DMS79 treated with DMSO at 0.1 percent for 48 hours (cell line): ENCODE measurements around the gene CNKSR3.

Experiments
- DNase-seq: peaks from one replicate; lab custom pipeline; 2025; lab: John Stamatoyannopoulos, UW

Gene CNKSR3

DNA sequence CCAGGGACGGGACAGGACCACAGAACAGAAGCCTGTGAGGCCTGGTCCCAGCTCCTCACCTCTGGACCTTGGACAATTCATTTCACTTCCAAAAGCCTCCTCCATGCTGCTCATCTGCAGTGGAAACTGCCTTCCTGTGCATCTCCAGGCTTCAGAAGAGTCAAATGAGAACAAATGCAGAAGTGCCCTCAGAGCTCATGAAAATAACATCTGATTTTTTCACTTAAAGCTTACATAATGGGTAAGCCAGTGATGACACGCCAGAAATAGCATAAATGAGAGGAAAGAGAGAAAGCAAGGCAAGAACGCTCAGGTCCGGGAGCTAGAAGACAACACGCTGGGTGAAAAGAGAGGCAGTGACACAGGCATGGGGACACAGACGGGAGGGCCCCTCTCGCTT, 7.9 kb downstream of the CNKSR3 start:
- no peak for DNase-seq

- DNase-seq, result no peak
These were observed 9.0 kb downstream of the CNKSR3 start for GRCh38 chr6:154501578-154501868.

- no peak for DNase-seq
These were observed 9.5 kb downstream of the CNKSR3 start for GRCh38 chr6:154500769-154501577.

GRCh38 chr6:154499855-154500589, 10.5 kb downstream of the CNKSR3 start:
- no peak for DNase-seq

GRCh38 chr6:154498340-154498934, 12.0 kb downstream of the CNKSR3 start:
- DNase-seq, result no peak

DNA sequence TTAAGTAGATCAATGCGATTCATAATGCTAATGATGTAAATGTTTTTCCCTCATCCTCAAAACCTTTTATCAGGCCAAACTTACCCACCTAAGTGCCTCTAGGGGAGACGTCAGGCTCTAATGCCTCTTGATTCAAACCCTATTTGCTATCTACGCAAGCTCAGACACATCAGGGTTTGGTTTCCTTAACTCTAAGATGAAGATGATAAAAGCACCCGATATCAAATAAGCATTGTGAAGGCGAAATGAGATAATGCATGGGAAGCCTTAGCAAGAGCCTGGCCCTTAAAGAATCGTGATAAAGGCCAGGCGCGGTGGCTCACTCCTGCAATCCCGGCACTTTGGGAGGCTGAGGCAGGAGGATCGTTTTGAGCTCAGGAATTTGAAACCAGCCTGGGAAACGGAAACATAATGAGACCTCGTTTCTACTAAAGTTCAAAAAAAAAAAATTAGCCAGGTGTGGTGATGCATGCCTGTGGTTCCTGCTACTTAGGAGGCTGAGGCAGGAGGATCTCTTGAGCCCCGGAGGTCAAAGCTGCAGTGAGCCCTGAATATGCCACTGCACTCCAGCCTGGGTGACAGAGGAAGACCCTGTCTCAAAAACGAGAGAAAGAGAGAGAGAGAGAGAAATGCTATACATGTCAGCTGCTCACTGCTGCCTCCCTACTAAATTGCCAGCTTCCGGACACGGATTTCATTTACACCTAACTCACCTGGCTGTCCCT, 13.5 kb downstream of the CNKSR3 start:
- DNase-seq, result no peak

DNA sequence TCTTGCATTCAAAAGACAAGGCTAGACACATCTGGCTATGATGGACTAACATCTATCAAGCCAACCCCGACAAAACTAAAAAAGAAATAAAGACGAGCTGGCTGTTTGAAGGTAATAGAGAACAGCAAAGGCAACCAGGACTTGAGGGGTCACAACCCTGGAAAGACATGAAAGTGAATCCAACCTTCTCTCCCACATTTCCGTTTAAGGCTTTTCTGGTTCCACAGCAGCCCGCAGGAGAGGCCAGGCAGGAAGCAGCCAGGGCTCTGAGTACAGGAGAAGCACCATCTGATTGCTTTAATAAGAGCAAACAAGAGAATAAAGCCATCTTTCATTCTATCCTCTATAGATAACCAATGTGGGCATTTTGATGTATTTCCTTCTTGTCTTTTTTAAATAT, 14.3 kb downstream of the CNKSR3 start:
- DNase-seq, result no peak

DNA sequence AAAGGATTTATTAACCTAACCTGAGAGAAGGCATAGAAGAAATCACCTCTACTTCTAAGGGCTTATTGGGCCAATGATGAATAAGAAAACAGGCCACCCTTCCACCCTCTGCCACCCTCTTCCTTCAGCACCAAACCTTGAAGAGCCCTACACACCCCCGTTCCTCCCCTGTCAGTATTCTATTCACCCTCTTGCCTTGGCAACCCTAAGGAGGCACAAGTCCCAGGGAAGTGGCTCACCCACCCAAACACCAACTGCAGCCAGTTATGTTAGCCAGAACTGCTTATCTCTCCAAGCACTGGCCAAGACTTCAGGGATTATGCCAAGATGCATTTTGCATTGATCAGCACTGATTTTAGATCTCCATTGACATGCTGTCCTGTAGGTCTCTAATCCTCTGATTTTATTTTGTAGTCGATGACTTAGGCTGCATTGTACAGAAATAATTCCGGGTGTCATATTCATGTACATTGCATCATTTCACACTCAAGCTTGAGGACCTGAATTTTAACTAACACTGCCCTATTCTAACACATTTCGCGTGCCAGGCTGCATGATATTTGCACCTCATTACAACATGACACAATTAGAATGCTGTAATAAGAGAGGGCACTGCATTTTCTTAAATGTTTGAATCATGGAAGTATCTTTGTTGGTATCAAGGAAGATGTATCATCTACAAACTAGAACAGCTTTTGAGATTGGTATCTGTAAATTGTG, 15.7 kb downstream of the CNKSR3 start:
- DNase-seq, result no peak

DNA sequence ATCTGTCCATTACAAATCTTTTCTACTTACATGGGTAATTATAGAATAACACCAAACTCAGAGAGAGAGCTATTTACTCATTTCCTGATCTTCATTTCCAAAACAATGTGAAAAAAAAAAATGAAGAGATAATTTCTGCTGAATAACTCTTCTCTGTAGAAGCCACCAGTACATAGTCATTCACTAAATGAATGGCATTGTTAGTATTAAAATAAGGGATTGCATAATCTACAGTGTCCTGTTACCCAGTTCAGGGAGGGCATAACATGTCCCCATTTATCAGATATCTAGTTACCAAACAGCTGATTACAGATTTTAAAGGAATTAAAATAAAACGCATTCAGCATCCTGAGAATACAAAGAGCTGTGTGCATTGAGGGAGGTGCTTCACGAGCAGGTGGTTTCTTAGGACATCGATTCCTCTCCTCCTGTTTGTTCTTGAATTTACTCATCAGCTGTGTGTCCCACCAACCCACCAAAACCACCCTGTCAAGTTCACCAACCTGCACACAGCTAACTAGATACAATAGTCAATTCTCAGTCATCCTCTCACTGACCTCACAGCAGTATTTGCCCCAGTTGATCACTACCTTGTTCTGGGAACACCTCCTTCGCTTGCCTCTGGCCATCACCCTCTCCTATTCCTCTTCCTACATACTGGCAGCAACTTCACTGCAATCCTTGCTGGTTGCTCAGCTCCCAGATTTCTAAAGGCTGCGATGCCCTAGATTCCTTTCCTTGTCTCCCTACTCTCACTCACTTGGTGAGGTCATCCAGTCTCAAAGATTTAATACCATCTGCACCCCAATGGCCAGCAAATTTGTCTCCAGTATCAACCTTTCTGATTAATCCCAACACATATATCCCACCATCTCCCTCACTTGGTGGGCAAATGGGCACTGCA, 18.7 kb downstream of the CNKSR3 start:
- no peak for DNase-seq

DNA sequence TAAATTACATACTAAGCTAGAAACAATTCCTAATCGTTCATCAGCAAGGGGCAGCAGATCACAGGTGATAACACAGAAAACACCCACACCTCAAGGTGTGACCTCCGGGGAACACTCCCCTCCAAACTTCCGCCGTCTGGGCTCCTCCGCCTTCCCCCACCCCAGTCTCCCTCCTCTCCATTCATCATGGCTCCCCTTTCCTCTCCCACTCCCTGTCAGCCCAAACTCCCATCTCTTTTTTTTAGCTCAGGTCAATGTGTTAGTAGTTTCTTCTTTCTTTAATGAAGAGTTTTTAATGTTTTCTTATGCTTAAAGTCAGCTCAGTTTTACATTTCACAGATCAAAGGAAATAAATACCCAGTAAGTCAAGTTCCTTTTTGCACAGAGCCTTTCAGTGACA, 20.7 kb downstream of the CNKSR3 start:
- DNase-seq, result no peak

- DNase-seq, result no peak
These were observed 21.6 kb downstream of the CNKSR3 start for GRCh38 chr6:154488802-154489437.

DNA sequence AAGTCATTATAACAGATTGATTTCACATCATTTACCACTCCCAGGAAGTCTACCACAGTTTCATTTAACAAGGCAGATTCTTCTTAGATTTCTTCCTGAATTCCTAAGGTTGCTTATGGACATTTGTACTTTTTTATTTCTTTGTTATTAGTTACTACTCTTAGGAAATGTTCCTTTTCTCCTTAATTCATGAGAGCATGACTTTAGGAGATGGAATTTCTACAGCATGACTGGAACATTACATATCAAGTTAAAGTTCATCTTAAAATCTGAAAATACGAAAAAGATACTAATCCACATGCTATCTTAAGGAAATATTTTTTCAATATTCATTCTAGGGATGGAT, 22.3 kb downstream of the CNKSR3 start:
- DNase-seq, result no peak

DNA sequence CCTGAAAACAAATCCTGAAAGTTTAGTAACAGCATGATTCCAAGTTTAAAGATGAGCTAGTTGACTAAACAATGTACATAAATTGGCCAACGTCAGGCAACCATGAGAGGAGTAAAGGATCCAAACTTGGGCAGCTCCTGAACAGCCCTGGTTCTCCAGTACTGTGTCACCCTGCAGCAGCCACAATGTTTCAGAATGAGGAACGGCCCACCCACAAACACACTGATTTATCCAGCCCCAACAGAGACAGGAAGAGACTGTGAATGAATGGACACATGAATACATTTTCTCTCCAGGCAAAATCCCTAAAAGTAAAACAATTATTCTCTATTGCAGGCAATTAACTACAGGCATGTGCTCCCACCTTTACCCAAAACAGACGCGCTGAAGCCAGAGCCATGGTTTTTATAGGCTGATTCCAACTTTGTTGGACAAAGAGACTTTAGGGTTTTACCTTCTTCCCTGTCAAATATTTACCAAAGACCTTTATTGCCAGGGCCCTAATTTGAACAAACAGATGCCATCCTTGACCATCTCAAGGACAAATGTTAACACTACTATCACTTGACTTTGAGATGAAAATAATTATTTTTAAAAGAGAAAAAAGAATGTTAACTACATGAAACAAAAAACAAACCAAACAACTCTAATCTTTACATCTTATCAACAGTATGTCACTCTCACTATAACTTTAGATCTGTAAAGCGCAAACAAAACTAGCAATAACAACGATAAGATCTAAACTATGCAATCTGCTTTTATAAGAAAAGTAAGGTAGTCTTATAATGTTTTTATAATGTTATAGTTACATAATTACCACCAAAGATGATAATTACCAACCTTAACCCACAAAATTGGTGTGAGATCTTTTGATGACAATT, 22.9 kb downstream of the CNKSR3 start:
- DNase-seq, result no peak

DNA sequence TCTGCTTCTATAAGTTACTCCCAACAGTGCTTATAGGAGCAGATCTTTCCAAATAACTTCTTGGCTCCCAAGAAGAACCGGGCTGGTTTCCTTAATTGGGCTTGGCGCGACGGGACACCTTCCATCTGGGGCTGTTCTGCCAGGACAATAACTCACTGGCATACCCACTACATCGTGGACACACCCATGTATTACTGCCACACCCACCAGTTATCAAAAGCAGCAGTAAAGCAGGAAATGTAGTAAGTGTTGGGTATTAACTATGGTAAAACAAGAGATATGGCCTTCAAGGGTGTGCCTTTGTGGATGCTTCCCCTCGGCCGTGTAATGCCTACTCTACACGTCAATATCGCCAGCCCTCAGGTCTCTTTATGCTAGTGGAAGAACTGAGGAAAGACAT, 24.7 kb downstream of the CNKSR3 start:
- DNase-seq, result no peak

- no peak for DNase-seq
These were observed 25.5 kb downstream of the CNKSR3 start for GRCh38 chr6:154484942-154485341.

GRCh38 chr6:154482858-154483257, 27.6 kb downstream of the CNKSR3 start:
- DNase-seq, result no peak

DNA sequence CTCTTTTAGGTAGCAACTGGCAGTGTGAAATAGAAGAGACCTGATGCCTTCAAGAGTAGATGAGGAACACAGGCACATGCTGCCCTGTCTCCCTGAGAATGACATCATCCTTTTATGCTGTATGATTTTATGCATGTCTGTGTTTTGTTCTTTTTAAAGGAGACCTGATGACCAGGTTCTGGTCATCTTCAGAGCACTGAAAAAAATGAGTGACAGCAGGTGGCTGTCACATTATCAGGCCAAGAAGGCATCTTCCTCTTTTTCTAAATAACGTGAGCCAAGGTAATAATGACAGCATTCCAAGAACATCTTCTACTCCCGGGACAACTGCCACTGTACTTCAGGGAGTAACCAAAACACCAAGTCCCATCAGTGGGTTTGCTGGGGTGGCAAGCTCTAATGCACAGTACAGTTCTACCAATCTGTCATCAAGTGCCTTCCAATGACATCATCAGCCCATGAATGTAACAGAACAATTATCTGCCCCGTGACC, 28.9 kb downstream of the CNKSR3 start:
- no peak for DNase-seq

DNA sequence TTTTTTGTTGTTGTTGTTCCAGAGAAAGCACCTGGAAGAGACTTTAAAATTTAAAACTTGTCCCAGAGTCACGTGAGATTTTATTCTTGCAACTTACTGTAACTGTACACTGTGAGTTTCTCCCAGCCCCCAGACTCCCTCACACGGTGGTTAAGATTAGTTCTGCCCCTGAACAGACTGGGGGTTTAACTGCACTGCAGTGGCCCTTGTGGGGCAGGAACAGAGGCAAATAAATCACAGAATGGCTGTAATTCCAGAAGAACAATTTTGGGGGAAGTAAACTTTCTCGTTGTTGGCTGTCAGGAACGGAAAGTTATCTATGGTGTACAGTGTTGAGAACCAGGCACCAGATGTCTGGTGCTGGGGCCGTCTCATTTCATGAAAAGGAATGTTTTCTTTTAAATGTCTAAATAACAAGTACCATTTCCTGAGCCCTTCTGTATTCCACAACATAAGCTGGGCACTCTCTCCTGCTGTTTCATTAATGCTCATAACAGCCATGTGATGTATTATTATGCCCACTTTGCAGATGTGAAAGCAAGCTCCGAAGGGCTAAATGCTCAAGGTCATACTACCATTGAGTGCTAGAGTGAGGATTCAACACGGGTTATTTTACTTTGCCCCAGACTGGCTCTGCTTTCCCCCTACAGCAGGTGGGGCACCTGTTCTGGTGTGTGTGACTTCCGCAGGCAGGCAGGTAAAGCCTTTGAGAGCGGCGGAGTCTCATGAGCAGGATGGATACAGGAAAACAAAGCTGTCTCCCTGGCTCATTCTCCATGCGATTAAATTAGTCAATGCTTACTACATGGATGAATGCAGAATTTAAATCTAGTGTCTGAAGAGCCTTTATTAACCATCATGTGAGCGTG, 30.5 kb downstream of the CNKSR3 start:
- DNase-seq, result no peak
